ENCODE results near the gene TRIM2.

The TRIM2 gene

GRCh38 chr4:153177841-153178240, 26.4 kb upstream of the TRIM2 start:
- no peak for DNase-seq (ENCODE audit: low read depth)
- no peak for TF ChIP-seq CTCF (IDR thresholded peaks at IDR 0.05; ENCODE audit: insufficient read depth, low read depth, low read length, missing control alignments)
- H3K4me3 ChIP-seq (ENCODE audit: low read length) = no peak overlapping the region

GRCh38 chr4:153179100-153179499, 25.1 kb upstream of the TRIM2 start:
- no peak for TF ChIP-seq CTCF (IDR thresholded peaks at IDR 0.05; ENCODE audit: insufficient read depth, low read depth, low read length, missing control alignments)
- no peak for DNase-seq (ENCODE audit: low read depth)
- H3K4me3 ChIP-seq (ENCODE audit: low read length) = no peak overlapping the region

- TF ChIP-seq CTCF (IDR thresholded peaks at IDR 0.05; ENCODE audit: insufficient read depth, low read depth, low read length, missing control alignments) = no peak
- peak; percentile 37 for DNase-seq (ENCODE audit: low read depth)
- H3K4me3 ChIP-seq (ENCODE audit: low read length) = no peak overlapping the region
Measured at GRCh38 chr4:153181293-153181692, 22.9 kb upstream of the TRIM2 start.

GRCh38 chr4:153181700-153182099, 22.5 kb upstream of the TRIM2 start:
- DNase-seq (ENCODE audit: low read depth) = peak; percentile 51
- no peak for TF ChIP-seq CTCF (IDR thresholded peaks at IDR 0.05; ENCODE audit: insufficient read depth, low read depth, low read length, missing control alignments)
- H3K4me3 ChIP-seq (ENCODE audit: low read length) = no peak overlapping the region

- TF ChIP-seq CTCF (IDR thresholded peaks at IDR 0.05; ENCODE audit: insufficient read depth, low read depth, low read length, missing control alignments) = no peak
- no peak overlapping the region for H3K4me3 ChIP-seq (ENCODE audit: low read length)
- no peak for DNase-seq (ENCODE audit: low read depth)
Measured at GRCh38 chr4:153183146-153183545, 21.1 kb upstream of the TRIM2 start.

- no peak overlapping the region for H3K4me3 ChIP-seq (ENCODE audit: low read length)
- TF ChIP-seq CTCF (IDR thresholded peaks at IDR 0.05; ENCODE audit: insufficient read depth, low read depth, low read length, missing control alignments) = no peak
- no peak for DNase-seq (ENCODE audit: low read depth)
Measured at GRCh38 chr4:153185331-153185852, 18.9 kb upstream of the TRIM2 start.

- no peak overlapping the region for H3K4me3 ChIP-seq (ENCODE audit: low read length)
- no peak for DNase-seq (ENCODE audit: low read depth)
- no peak for TF ChIP-seq CTCF (IDR thresholded peaks at IDR 0.05; ENCODE audit: insufficient read depth, low read depth, low read length, missing control alignments)
Measured at GRCh38 chr4:153186046-153186728, 18.1 kb upstream of the TRIM2 start.
